Measurements from ENCODE around the gene HSD17B12. TPM values are rescaled to one million over a fixed set of nuclear protein-coding genes. Genes with fewer than 3 reads are reported as not detected.

HSD17B12 gene
- total RNA-seq, 3 donors from 2014 or later = 36.1 to 48.9 (median 47.2) TPM

GRCh38 chr11:43772733-43773132 is 92.2 kb downstream of the HSD17B12 start:
- TF ChIP-seq CTCF (IDR thresholded peaks at IDR 0.05) (no peak), POLR2AphosphoS5 (IDR thresholded peaks at IDR 0.05) (no peak), POLR2A (IDR thresholded peaks at IDR 0.05) (no peak)
- no peak for DNase-seq (ENCODE audit: low spot score in 2 of 2)
- intact Hi-C loops (cut with DNase I; ENCODE audit: low total_unique reads) = no loop called here
- Histone ChIP-seq H3K27ac (no peak overlapping the region), H3K9me3 (no peaks in the 10 kb centered on the region), H3K4me3 (no peak overlapping the region), H3K27me3 (no peaks in the 10 kb centered on the region), H3K4me1 (no peaks in the 10 kb centered on the region), H3K36me3 (no peaks in the 10 kb centered on the region)

- H3K9me3 ChIP-seq = no peaks in the 10 kb centered on the region
- H3K36me3 ChIP-seq = no peaks in the 10 kb centered on the region
- H3K4me1 ChIP-seq = no peaks in the 10 kb centered on the region
- no peak for TF ChIP-seq POLR2A (IDR thresholded peaks at IDR 0.05)
- TF ChIP-seq POLR2AphosphoS5 (IDR thresholded peaks at IDR 0.05) = no peak
- TF ChIP-seq CTCF (IDR thresholded peaks at IDR 0.05) = no peak
- intact Hi-C loops (cut with DNase I; ENCODE audit: low total_unique reads) = no loop called here
- no peaks in the 10 kb centered on the region for H3K27me3 ChIP-seq
- H3K4me3 ChIP-seq = no peak overlapping the region
- no peak overlapping the region for H3K27ac ChIP-seq
- DNase-seq (ENCODE audit: low spot score in 2 of 2) = no peak
These were observed 94.2 kb downstream of the HSD17B12 start for GRCh38 chr11:43774786-43775185.

- no peaks in the 10 kb centered on the region for H3K27me3 ChIP-seq
- H3K27ac ChIP-seq = no peak overlapping the region
- H3K9me3 ChIP-seq = peaks cover 7 to 20% of the 10 kb centered on the region in 2 donors
- TF ChIP-seq POLR2AphosphoS5 (IDR thresholded peaks at IDR 0.05) = no peak
- TF ChIP-seq CTCF (IDR thresholded peaks at IDR 0.05) = no peak
- no peak for TF ChIP-seq POLR2A (IDR thresholded peaks at IDR 0.05)
- H3K4me3 ChIP-seq = no peak overlapping the region
- intact Hi-C loops (cut with DNase I; ENCODE audit: low total_unique reads) = no loop called here
- no peaks in the 10 kb centered on the region for H3K36me3 ChIP-seq
- DNase-seq (ENCODE audit: low spot score in 2 of 2) = no peak
- H3K4me1 ChIP-seq = no peaks in the 10 kb centered on the region
These were observed 98.8 kb downstream of the HSD17B12 start for GRCh38 chr11:43779306-43779705.

- H3K4me3 ChIP-seq = no peak overlapping the region
- no peak for DNase-seq (ENCODE audit: low spot score in 2 of 2)
- H3K27me3 ChIP-seq = no peaks in the 10 kb centered on the region
- TF ChIP-seq POLR2A (IDR thresholded peaks at IDR 0.05) (no peak), POLR2AphosphoS5 (IDR thresholded peaks at IDR 0.05) (no peak), CTCF (IDR thresholded peaks at IDR 0.05) (no peak)
- no peak overlapping the region for H3K27ac ChIP-seq
- no peaks in the 10 kb centered on the region for H3K36me3 ChIP-seq
- peaks cover 12 to 28% of the 10 kb centered on the region in 2 donors for H3K9me3 ChIP-seq
- intact Hi-C loops (cut with DNase I; ENCODE audit: low total_unique reads) = no loop called here
- no peaks in the 10 kb centered on the region for H3K4me1 ChIP-seq
These were observed 103.8 kb downstream of the HSD17B12 start for GRCh38 chr11:43784301-43784700.

- Histone ChIP-seq H3K9me3 (peaks cover 12 to 28% of the 10 kb centered on the region in 2 donors), H3K36me3 (no peaks in the 10 kb centered on the region), H3K4me3 (no peak overlapping the region), H3K4me1 (no peaks in the 10 kb centered on the region), H3K27ac (no peak overlapping the region), H3K27me3 (no peaks in the 10 kb centered on the region)
- intact Hi-C loops (cut with DNase I; ENCODE audit: low total_unique reads) = no loop called here
- TF ChIP-seq POLR2AphosphoS5 (IDR thresholded peaks at IDR 0.05) = no peak
- TF ChIP-seq POLR2A (IDR thresholded peaks at IDR 0.05) = no peak
- no peak for TF ChIP-seq CTCF (IDR thresholded peaks at IDR 0.05)
- DNase-seq (ENCODE audit: low spot score in 2 of 2) = no peak
These were observed 104.3 kb downstream of the HSD17B12 start for GRCh38 chr11:43784866-43785265.

Data from breast epithelium (tissue), 4 donors.